ENCODE measurements around the gene ARHGAP15. TPM values are rescaled to one million over a fixed set of nuclear protein-coding genes. Genes with fewer than 3 reads are reported as not detected.

Gene ARHGAP15
- total RNA-seq, 1 experiment from 2014 or later, result 0.41 TPM

- Histone ChIP-seq H3K4me1 (ENCODE audit: control insufficient read depth, insufficient read depth, low read length) (no peaks in the 10 kb centered on the region), H3K36me3 (ENCODE audit: control insufficient read depth, insufficient read depth, low read length) (no peaks in the 10 kb centered on the region), H3K27me3 (ENCODE audit: control insufficient read depth, insufficient read depth, low read length) (no peaks in the 10 kb centered on the region; the same call in 1 of the 2 replicates), H3K9me3 (ENCODE audit: control insufficient read depth, insufficient read depth, low read depth, low read length) (no peaks in the 10 kb centered on the region), H3K4me3 (ENCODE audit: low read depth in 2 of 2, low read length in 2 of 2) (no peak overlapping the region), H3K27ac (ENCODE audit: low read length) (no peak overlapping the region)
- in situ Hi-C loops (cut with HindIII; ENCODE audit: low pct_unique_long_range_greater_than_20kb, low sequenced_read_pairs), result no loop called here
- POLR2A ChIA-PET, result no interaction called here
- intact Hi-C loops (cut with micrococcal nuclease; ENCODE audit: unreplicated experiment), result no loop called here
- no TSS peak for BruUV-seq (replicated peaks)
- no peak for ATAC-seq
- no peak for DNase-seq (ENCODE audit: low read depth, low spot score)
- TF ChIP-seq REST (IDR thresholded peaks at IDR 0.05; ENCODE audit: insufficient read depth in 1 of 2, low read depth in 2 of 2, low read length in 1 of 2) (no peak), POLR2AphosphoS5 (IDR thresholded peaks at IDR 0.05; ENCODE audit: low read depth, low read length) (no peak), CTCF (IDR thresholded peaks at IDR 0.05) (no peak), SIN3A (IDR thresholded peaks at IDR 0.05; ENCODE audit: borderline replicate concordance, insufficient read depth, low read depth, low read length) (no peak), TCF7L2 (IDR thresholded peaks at IDR 0.05; ENCODE audit: low read depth, low read length) (no peak)
- CTCF ChIA-PET, result no interaction called here
Measured at GRCh38 chr2:143125717-143126116, 3.5 kb upstream of the ARHGAP15 start.

- BruUV-seq (replicated peaks), result no TSS peak
- no peaks in the 10 kb centered on the region for H3K4me1 ChIP-seq (ENCODE audit: control insufficient read depth, insufficient read depth, low read length)
- CTCF ChIA-PET, result no interaction called here
- no peaks in the 10 kb centered on the region for H3K36me3 ChIP-seq (ENCODE audit: control insufficient read depth, insufficient read depth, low read length)
- no peak overlapping the region for H3K4me3 ChIP-seq (ENCODE audit: low read depth in 2 of 2, low read length in 2 of 2)
- no peaks in the 10 kb centered on the region for H3K9me3 ChIP-seq (ENCODE audit: control insufficient read depth, insufficient read depth, low read depth, low read length)
- no peaks in the 10 kb centered on the region; the same call in 1 of the 2 replicates for H3K27me3 ChIP-seq (ENCODE audit: control insufficient read depth, insufficient read depth, low read length)
- in situ Hi-C loops (cut with HindIII; ENCODE audit: low pct_unique_long_range_greater_than_20kb, low sequenced_read_pairs) (no loop called here), intact Hi-C loops (cut with micrococcal nuclease; ENCODE audit: unreplicated experiment) (no loop called here)
- no peak for ATAC-seq
- DNase-seq (ENCODE audit: low read depth, low spot score), result no peak
- POLR2A ChIA-PET, result no interaction called here
- H3K27ac ChIP-seq (ENCODE audit: low read length), result no peak overlapping the region
- TF ChIP-seq POLR2AphosphoS5 (IDR thresholded peaks at IDR 0.05; ENCODE audit: low read depth, low read length) (no peak), CTCF (IDR thresholded peaks at IDR 0.05) (no peak), SIN3A (IDR thresholded peaks at IDR 0.05; ENCODE audit: borderline replicate concordance, insufficient read depth, low read depth, low read length) (no peak), TCF7L2 (IDR thresholded peaks at IDR 0.05; ENCODE audit: low read depth, low read length) (no peak), REST (IDR thresholded peaks at IDR 0.05; ENCODE audit: insufficient read depth in 1 of 2, low read depth in 2 of 2, low read length in 1 of 2) (no peak)
Measured at GRCh38 chr2:143132355-143132754, 3.1 kb downstream of the ARHGAP15 start.
